Effector CD8-positive, alpha-beta T cell (primary cell): ENCODE measurements around the gene SLC26A6.

Experiments used
- DNase-seq: peaks from one replicate; lab custom pipeline; 2025; lab: John Stamatoyannopoulos, UW

Gene SLC26A6

GRCh38 chr3:48599077-48599501 lies 36.2 kb downstream of the SLC26A6 start:
- no peak for DNase-seq

DNA sequence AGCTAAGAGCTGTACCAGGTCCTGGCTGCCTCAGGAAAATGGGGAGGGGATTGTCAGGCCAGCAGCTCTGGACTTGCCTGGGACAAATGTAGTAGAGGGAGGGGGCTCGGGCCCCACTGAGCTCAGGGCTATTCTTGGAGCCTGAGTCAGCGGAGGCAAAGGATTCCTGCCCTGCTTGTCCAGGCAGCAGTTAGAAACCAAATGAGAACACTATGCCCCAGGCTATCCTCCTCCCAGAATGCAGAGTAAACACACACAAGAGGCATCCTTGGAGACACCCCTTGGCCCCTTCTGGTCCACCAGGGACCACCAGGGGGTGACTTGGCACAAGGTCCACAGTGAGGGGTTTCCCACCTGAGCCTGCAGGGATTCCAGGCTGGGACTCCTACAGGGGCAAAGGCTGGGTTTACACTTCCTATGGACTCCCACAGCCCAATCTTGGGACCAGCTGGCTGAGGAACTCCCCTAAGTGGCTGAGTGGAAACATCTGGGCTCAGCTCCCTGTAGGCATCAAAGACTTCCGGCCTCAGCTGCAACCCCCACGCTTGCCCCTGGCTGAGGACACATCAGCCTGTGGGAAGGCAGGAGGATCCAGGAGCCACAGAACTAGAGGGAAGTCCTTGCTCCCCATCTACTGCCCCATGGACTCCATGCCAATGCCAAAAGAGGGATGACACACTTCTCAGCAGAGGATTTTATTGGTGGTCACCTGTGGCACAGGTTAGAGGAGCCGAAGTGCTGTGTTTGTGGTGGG lies 36.8 kb downstream of the SLC26A6 start:
- DNase-seq: no peak

GRCh38 chr3:48597408-48597800 lies 37.9 kb downstream of the SLC26A6 start:
- DNase-seq: no peak

DNA sequence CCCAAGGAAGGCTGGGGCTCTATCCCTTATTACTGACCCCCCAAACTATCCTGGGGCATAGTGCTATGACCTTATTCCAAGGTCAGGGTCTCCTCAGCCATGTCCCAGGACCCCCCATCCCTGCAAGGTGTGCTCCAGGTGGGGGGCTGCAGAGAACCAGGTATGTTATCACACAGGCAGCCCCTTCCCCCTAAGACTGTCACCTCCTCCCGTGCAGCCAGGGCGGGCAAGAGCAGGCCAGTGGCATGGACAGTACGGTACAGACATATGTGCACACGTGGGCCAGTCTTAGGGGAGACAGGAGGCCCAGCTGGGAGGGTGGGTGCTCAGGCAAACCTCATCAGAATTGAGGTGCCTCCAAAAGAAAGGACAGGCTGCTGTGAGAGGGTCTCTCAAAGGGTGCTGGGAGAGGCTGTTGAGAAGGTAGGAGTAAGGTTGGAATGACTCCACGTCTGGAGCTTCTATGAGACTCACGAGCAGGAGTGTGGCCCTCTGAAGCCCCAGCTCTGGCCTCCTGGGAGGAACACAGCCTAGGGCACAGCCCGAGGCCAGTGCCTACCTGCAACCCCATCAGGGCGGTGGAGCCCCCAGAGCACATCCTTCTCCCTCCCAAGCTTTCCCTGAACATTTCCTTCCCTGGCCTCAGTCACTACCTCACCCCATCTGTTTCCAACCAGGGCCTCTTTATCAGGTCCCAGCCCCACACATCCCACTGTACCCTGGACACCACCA lies 38.4 kb downstream of the SLC26A6 start:
- DNase-seq: no peak

GRCh38 chr3:48596157-48596556 lies 39.1 kb downstream of the SLC26A6 start:
- no peak for DNase-seq

GRCh38 chr3:48595526-48596121 lies 39.6 kb downstream of the SLC26A6 start:
- no peak for DNase-seq

DNA sequence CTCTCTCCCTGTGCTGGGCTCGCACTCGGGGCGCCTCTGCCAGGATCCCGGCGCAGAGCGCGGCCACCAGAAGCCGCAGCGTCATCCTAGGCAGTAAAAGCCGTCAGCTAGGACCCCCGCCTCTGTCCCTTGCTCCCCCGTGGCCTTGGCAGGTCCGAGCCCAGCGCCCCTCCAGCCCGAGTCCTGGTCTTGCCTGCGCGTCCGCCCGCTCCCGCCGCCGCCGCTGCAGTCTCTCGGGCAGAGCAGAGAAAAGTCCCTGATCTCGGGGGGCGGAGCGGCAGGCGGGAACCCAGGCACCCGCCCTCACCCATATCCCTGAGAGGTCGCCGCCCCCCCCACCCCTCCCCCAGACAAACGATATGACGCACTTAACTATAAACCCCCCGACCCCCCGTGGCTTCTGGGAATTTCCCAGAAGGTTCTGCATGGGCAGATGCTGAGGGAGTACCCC lies 40.2 kb downstream of the SLC26A6 start, which contains the start of gene COL7A1:
TSS of gene COL7A1 (minus strand) at position 255 of the 451 bp plus-strand sequence. CDS start at position 85, 170 bp downstream.
- DNase-seq: peak; percentile 4

DNA sequence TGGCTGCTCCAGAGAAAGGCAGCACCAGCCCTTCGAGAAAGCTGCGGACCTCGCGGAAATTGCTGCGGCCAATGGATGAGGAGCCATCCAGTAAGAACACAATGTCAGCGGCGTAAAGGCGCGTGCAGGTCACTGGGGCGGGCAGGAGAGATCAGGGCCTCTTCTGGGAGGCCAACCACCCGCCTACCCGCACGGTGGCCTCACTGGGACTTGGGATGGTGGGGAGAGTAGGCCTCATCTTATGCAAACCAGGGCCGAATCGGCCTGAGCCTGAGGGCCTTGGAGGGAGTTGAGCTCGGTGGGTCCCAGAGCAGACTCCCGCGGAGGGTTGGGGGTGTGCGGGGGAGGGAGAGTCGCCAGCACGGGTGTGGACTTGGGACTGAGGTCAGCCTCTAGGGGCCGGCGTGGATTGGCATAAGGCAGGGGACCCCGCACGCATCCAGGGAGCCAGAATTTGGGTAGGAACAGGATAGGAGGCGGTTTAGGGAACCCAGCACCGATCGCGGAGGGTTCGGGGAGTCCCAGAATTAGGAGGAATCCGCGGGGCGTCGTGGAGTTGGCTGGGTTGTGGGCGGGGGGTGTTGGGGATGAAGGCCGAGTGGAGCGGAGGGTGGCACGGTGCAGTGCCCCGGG lies 40.7 kb downstream of the SLC26A6 start:
- no peak for DNase-seq

DNA sequence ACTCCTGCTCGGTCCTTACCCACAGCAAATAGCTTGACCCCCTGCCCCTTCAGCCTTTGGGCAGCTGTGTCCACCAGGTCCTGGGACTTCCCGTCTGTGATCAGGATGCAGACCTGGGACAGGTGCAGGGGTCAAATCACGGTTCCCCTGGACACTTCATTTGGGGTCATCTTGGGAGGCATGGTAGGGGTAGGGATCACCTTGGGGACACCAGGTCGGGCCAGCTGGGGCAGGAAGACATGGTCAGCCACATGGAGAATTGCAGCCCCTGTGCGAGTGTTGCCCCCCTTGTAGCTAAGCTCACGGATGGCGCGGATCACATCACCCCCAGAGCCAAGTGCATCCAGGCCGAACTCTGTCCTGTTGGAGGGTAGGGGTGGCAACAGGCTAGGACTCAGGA lies 41.9 kb downstream of the SLC26A6 start:
- DNase-seq: no peak

DNA sequence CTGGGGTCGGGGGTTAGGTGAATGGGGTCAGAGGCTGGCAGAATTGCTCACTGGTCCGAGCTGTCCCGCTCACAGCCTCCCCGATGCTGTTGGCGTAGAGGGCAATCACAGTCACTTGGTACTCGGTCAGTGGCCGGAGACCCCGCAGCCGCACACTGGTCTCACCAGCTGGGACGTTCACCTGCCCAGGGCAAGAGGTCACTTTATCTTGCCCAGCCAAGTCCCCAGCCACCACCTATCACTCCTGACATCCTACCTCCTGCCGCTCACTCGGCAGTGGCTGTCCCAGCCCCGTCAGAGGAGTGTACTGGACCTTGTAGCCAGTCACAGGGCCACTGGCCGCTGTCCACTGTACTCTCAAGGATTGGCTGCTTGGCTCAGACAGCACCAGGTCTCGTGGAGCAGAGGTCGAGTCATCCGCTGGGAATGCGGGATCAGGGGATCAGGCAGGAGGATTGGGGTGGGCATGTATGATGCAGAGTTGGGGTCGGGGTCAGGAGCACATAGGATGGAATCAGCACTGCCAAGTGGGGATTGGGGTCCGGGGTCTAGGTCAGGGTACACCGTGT lies 42.7 kb downstream of the SLC26A6 start:
- no peak for DNase-seq

DNA sequence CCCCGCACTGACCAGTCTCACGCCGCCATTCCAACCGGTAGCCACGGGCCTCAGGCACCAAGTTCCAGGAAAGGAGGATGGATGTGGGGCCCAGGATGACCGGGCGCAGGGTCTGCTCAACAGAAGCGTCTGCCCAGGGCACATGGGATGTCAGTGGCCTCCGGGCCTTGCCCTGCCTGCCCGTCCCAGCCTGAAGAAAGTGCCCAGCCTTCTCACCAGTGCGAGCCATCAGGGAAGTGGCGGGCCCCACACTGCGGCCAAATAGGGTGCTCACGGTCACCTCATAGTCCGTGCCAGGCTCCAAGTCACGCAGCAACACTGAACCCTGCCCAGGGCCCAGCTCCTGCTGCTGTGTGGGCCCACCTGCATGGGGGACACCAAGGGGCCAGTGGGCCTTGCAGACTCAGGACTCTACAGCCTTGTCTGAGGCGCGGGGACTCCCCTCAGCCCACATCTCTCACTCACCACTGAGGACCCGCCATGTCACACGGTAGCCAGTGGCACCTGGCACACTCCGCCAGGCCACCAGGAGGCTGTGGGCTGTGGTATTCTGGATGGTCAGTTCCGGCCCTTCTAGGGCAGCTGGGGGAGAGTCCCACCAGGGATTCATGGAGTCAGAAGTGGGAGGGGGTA lies 43.3 kb downstream of the SLC26A6 start:
- DNase-seq: no peak

DNA sequence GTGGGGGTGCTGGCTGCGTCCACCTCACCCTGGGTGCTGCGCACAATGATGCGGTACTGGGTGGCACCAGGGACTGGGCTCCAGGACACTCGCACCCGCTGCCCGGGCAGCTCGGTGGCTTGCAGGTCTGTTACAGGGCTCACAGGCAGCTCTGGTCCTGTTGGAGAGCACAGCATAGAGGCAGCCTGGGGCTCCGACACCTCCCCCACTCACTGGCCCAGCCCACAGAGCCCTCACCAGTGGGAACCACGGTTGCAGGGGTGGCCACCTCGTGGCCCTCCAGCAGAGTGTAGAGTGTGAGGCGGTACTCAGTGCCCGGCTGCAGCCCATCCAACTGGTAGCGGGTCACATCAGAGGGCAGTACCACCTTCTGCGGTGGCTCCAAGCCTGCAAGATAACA lies 43.8 kb downstream of the SLC26A6 start:
- no peak for DNase-seq

DNA sequence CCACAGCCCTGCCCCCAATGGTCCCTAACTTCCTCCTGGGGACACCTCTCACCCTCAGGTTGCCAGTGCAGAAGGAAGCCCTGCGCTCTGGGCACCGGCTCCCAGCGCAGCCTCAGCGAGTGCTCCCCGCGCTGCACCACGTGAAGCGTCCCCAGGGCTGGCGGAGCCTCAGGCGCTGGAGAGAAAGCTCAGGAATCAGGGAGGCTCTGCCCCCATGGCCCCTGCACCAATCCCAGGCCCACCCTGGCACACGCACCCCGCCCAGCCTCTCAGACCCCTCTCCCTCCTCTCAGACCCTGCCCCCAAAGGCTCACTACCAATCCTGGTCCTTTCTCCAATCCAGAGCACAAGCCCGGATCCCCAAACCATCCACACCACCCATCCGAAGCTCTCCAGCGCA lies 47.0 kb downstream of the SLC26A6 start:
- no peak for DNase-seq

- no peak for DNase-seq
Observed at GRCh38 chr3:48587686-48588085, 47.6 kb downstream of the SLC26A6 start.

DNA sequence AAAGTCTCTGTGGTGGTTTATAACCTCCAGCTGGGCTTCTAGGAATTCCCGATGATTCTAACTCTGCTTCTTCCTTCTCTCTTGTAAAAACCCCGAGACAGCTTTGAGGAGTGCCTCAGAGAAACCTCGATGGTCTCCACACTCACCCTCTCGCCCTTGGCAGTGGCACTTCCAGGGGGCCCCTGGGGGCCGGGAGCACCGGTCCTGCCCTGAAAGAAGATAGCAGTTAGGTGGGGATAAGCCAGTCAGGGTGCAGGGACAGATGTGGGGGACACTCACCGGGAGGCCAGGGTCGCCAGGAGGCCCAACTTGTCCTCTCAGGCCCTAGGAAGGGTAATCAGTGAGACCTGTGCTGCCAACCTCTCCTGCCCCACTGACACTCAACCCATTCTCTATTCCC lies 49.9 kb downstream of the SLC26A6 start:
- DNase-seq: no peak

- no peak for DNase-seq
Observed at GRCh38 chr3:48584836-48585235, 50.4 kb downstream of the SLC26A6 start.

GRCh38 chr3:48581621-48582481 lies 53.4 kb downstream of the SLC26A6 start:
- no peak for DNase-seq

- DNase-seq: no peak
Observed at GRCh38 chr3:48576647-48577046, 58.6 kb downstream of the SLC26A6 start.
